ENCODE results near the gene NEMP1.

The NEMP1 gene

DNA sequence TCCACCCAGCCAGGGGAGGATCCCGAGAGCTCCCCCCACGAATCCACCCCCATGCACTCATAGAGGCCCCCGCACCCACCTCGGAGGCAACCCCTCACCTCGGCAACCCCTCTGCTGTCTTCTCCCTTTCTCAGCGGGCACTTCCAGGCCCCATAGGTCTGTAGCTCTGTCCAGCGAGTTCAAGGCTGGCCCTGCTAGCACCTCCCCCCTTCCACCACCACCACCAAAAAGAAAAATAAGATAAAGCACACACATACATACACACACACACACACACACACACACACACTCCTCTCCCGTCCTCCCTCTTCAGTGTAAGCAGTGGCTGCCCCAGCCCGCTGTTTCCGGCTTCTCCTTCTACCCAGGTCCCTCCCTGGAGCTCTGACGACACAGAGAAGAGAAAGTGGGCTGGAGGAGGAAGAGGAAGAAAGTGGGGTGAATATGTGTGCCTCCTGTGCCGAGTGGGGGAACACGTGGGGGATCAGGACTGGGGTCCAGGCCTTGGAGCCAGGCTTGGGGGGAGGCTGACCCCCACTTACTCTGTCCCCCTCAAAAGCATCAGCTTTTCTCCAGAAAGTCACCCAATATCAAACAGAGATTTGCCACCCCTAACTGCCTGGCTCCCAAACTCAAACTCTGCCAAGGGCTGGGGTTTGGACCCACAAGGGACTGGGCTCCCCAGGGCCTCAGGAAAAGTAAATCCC is 32.6 kb upstream of the NEMP1 start, which contains the start of gene STAT6:
Gene STAT6 (minus strand): TSS at position 332 of the 704 bp plus-strand sequence. CDS start 3,084 bp downstream, outside the sequence.
- DNase-seq (ENCODE audit: low read depth), result peak; percentile 89
- TF ChIP-seq, protein P1, sequence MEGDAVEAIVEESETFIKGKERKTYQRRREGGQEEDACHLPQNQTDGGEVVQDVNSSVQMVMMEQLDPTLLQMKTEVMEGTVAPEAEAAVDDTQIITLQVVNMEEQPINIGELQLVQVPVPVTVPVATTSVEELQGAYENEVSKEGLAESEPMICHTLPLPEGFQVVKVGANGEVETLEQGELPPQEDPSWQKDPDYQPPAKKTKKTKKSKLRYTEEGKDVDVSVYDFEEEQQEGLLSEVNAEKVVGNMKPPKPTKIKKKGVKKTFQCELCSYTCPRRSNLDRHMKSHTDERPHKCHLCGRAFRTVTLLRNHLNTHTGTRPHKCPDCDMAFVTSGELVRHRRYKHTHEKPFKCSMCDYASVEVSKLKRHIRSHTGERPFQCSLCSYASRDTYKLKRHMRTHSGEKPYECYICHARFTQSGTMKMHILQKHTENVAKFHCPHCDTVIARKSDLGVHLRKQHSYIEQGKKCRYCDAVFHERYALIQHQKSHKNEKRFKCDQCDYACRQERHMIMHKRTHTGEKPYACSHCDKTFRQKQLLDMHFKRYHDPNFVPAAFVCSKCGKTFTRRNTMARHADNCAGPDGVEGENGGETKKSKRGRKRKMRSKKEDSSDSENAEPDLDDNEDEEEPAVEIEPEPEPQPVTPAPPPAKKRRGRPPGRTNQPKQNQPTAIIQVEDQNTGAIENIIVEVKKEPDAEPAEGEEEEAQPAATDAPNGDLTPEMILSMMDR (conservative IDR thresholded peaks at IDR 0.05; ENCODE audit: low read length), result no peak

DNA sequence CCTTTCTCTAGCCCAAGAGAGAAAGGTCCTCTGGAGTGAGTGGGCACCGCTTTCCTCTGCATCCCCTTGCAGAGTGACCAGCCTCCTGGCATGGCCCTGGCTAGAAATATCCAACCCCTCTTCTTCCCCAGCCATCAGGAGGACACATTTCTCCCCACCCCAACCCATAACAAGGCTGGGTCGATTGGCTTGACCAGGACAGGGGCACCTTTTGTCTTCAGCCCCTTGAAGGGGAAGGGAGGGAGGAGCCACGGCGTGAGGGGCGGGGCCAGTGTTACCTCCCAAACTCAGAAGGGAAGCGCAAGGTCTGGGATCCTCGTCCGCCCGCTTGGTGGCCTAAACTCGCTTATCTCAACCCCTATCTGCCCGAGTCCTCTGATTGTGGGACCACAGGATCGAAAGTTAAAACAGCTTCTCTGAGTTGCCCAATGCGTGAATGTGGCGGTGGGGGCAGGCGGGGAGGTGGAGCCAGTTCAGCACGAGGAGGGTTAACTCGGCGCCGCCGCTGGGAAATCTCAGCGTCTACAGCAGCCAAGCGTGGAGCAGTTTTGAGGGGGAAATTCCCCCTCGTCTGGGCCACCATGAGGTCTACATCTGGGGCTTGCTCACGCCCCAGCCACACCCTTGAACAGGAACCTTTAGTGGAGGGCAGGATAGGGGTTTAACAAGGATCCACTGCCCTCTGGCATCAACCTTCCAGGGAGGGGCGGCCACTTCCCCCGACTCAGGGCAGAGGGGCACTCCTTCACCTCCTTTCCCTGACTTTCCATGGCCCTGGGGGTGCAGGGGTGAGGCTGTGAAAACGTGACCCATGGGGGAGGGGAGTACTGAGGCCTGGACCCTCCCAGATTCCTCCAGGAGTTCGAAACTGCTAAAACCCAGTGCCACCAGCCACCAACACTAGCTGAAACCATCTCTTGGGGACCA is 31.8 kb upstream of the NEMP1 start:
- peak overlapping the region; percentile 95 for H3K4me3 ChIP-seq (ENCODE audit: low read length)
- TF ChIP-seq, protein P1 (conservative IDR thresholded peaks at IDR 0.05; ENCODE audit: low read length), result peak; percentile 1; the same call in 1 of the 2 replicates
- DNase-seq (ENCODE audit: low read depth), result no peak

More for the DNA sequence above, 32.6 kb upstream of the NEMP1 start, which contains the start of gene STAT6:
- peak within 1 kb of the TSS; percentile 95 for H3K4me3 ChIP-seq (ENCODE audit: low read length)

DNA sequence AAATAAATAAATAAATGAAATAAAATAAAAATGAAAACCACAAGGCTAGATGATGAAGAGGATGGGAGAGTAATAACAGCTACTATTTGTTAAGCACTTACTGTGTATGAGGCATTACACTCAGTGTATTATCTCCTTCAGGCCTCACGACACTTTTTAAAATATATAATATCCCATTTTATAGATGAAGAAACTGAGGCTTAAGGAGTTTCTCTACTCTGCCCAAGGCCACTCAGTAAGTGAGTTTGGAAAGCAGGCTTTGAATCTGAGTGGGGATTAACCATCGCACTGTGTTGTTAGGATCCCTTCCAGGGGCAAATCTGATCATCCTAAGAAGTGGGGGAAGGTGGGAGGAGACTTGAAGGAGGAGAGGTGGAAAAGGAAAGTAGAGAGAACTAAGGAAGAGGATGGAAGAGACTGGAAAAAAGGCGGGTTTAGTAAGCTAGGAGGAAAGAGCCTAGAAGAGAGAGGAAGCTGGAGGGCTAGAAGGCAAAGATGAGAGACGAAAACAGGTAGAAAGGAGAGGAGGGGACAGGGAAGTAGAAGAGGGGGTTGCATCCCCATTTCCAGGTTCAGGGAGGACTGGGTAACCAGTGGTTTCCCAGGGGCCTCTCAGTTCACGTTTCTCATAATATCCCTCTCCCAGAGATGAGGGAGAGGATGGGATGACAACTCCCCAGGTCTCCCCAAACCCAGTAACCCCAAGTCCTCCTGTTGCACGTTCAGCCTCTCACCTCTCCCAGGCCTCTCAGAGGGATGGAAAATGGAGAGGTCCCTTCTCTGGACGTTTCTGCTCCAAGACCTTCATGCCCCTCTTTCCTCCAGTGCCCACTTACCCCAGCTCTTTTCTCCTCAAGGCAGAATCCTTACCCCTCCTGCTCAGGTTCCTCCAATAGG is 30.9 kb upstream of the NEMP1 start:
- H3K4me3 ChIP-seq (ENCODE audit: low read length), result peak overlapping the region; percentile 95
- DNase-seq (ENCODE audit: low read depth), result no peak
- TF ChIP-seq, protein P1 (conservative IDR thresholded peaks at IDR 0.05; ENCODE audit: low read length), result no peak

DNA sequence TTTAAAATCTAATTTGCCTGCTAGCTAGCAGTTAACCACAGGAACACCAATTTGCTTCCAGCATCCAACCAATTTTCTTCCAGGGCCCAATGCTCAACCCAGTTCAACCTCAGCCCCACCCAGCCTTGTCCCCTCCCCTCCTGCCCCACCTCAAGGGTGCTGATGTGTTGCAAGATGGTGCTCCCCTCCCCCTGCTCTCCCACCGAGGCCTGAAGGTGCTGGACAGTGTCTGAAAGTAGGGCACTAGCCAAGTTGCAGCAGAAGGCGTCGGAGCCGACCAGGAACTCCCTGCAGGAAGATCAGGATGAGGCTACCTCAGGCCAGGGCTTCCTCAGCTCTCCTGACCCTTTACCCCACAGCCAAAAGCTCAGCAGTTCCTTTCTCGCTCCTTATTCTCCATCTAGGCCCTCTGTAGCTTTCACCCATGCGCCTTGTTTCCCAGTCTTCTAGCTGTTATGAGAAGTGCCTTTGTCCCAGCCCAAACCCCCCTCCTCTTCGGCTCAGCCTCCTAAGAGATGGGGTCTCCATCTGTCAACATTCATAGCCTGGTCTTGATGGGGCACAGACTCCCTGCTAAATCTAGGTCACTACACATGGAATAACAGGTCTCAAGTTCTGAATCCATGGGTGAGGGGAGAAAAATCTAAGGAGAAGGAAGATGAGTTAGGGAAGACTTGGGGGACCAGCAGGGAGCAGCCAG is 29.0 kb upstream of the NEMP1 start:
- no peak for DNase-seq (ENCODE audit: low read depth)
- TF ChIP-seq, protein P1 (conservative IDR thresholded peaks at IDR 0.05; ENCODE audit: low read length), result no peak
- H3K4me3 ChIP-seq (ENCODE audit: low read length), result no peak overlapping the region

DNA sequence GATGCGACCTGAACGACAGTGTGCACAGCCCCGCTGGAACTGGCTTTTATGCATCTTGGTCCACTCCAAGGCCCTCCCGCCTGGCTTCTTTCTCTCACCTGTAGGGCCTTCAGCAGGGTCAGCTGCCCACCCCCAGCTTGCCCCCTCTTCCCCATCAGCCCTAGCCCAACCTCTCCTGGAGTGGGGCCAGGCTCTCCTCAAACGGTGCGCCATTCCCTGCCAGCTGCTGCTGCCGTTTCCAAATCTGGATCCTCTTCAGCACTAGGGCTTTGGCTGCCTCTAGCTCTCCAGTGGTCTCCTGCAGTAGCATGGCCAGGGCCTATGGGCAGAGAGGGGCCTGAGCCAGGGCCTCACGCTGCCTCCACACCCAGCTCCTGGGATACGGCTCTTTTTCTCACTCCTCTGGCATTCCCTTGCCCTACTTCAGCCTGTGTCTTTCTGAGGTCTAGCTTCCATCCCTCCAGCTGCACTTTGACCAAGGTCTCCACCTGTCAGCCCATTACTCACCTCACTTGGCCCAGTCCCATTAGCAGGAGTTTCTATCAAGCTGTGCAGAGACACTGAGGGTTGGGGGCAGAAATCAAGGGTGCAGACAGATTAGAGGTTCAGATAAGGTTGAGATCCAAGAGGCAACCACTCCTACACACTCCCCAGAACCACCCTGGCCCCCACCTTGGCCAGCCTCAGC is 27.6 kb upstream of the NEMP1 start:
- no peak for DNase-seq (ENCODE audit: low read depth)
- TF ChIP-seq, protein P1 (conservative IDR thresholded peaks at IDR 0.05; ENCODE audit: low read length), result no peak

More for the DNA sequence above, 27.6 kb upstream of the NEMP1 start:
- no peak overlapping the region for H3K4me3 ChIP-seq (ENCODE audit: low read length)
